HG03175 (cell line): ENCODE results near the gene COLEC12.

Source experiments
- ATAC-seq: cut with Tn5 transposase; IDR thresholded peaks from one replicate; pipeline ENCODE4 v1.9.1; 2021; ENCODE audit warnings: mild to moderate bottlenecking, moderate library complexity; ENCODE audit not compliant: unreplicated experiment

COLEC12 gene

GRCh38 chr18:392928-393573, 107.5 kb downstream of the COLEC12 start:
- ATAC-seq, result no peak

- no peak for ATAC-seq
Measured at GRCh38 chr18:390741-391478, 109.6 kb downstream of the COLEC12 start.

GRCh38 chr18:389658-390357, 110.7 kb downstream of the COLEC12 start:
- ATAC-seq, result no peak

GRCh38 chr18:388200-388599, 112.3 kb downstream of the COLEC12 start:
- ATAC-seq, result no peak

GRCh38 chr18:386994-387393, 113.5 kb downstream of the COLEC12 start:
- ATAC-seq, result no peak

- ATAC-seq, result no peak
Measured at GRCh38 chr18:384897-385296, 115.6 kb downstream of the COLEC12 start.

GRCh38 chr18:383135-383534, 117.4 kb downstream of the COLEC12 start:
- ATAC-seq, result no peak

- no peak for ATAC-seq
Measured at GRCh38 chr18:382423-382984, 118.0 kb downstream of the COLEC12 start.

- ATAC-seq, result no peak
Measured at GRCh38 chr18:379681-380330, 120.7 kb downstream of the COLEC12 start.

- ATAC-seq, result no peak
Measured at GRCh38 chr18:378079-378478, 122.4 kb downstream of the COLEC12 start.

- no peak for ATAC-seq
Measured at GRCh38 chr18:377088-377487, 123.4 kb downstream of the COLEC12 start.

- no peak for ATAC-seq
Measured at GRCh38 chr18:376311-376710, 124.2 kb downstream of the COLEC12 start.

- peak; percentile 92 for ATAC-seq
Measured at GRCh38 chr18:374721-375168, 125.8 kb downstream of the COLEC12 start.

GRCh38 chr18:373780-374179, 126.7 kb downstream of the COLEC12 start:
- no peak for ATAC-seq

- ATAC-seq, result no peak
Measured at GRCh38 chr18:371609-371982, 128.9 kb downstream of the COLEC12 start.

GRCh38 chr18:370751-371608, 129.5 kb downstream of the COLEC12 start:
- no peak for ATAC-seq

- ATAC-seq, result no peak
Measured at GRCh38 chr18:369224-370015, 131.1 kb downstream of the COLEC12 start.

- ATAC-seq, result no peak
Measured at GRCh38 chr18:366466-367061, 133.9 kb downstream of the COLEC12 start.

GRCh38 chr18:365651-366050, 134.8 kb downstream of the COLEC12 start:
- ATAC-seq, result no peak
